ENCODE measurements around the gene E4F1.

The E4F1 gene

GRCh38 chr16:2223221-2223941, at the start of gene E4F1:
TSS of gene E4F1 (plus strand) at chr16:2223591. CDS start at chr16:2223614, 23 bp downstream.
- peak within 1 kb of the TSS; percentile 97 for H3K9ac ChIP-seq (ENCODE audit: insufficient read length)

GRCh38 chr16:2173916-2174315, 49.5 kb upstream of the E4F1 start:
- H3K27ac ChIP-seq = no peak overlapping the region
- DNase-seq (ENCODE audit: low read depth, low spot score) = no peak
- H3K36me3 ChIP-seq (ENCODE audit: insufficient read depth, low read length) = peaks cover 13% of the 10 kb centered on the region; the same call in 1 of the 2 replicates
- no peak overlapping the region for H3K4me3 ChIP-seq
- TF ChIP-seq EZH2 (IDR thresholded peaks at IDR 0.05) (no peak), FOXP2 (optimal IDR thresholded peaks at IDR 0.05; ENCODE audit: control extremely low read depth, extremely low read length, insufficient read depth) (no peak), POLR2AphosphoS5 (IDR thresholded peaks at IDR 0.05; ENCODE audit: borderline replicate concordance, low read depth, low read length) (no peak)
- no peak overlapping the region for H3K9ac ChIP-seq (ENCODE audit: insufficient read length)
- H3K9me3 ChIP-seq (ENCODE audit: low read depth, low read length) = no peaks in the 10 kb centered on the region

More at GRCh38 chr16:2223221-2223941, at the start of gene E4F1:
- H3K9me3 ChIP-seq (ENCODE audit: low read depth, low read length) = no peaks in the 10 kb centered on the region
- TF ChIP-seq FOXP2 (optimal IDR thresholded peaks at IDR 0.05; ENCODE audit: control extremely low read depth, extremely low read length, insufficient read depth) (peak; percentile 64), POLR2AphosphoS5 (IDR thresholded peaks at IDR 0.05; ENCODE audit: borderline replicate concordance, low read depth, low read length) (peak; percentile 95), EZH2 (IDR thresholded peaks at IDR 0.05) (no peak)
- no peaks in the 10 kb centered on the region; the same call in 1 of the 2 replicates for H3K36me3 ChIP-seq (ENCODE audit: insufficient read depth, low read length)
- H3K4me3 ChIP-seq = peak within 1 kb of the TSS; percentile 88
- peak; percentile 89 for DNase-seq (ENCODE audit: low read depth, low spot score)
- peak within 1 kb of the TSS; percentile 67 for H3K27ac ChIP-seq

- DNase-seq (ENCODE audit: low read depth, low spot score) = no peak
- Histone ChIP-seq H3K4me3 (no peak overlapping the region), H3K27ac (no peak overlapping the region), H3K36me3 (ENCODE audit: insufficient read depth, low read length) (peaks cover 13% of the 10 kb centered on the region; the same call in 1 of the 2 replicates), H3K9ac (ENCODE audit: insufficient read length) (no peak overlapping the region), H3K9me3 (ENCODE audit: low read depth, low read length) (no peaks in the 10 kb centered on the region)
- TF ChIP-seq FOXP2 (optimal IDR thresholded peaks at IDR 0.05; ENCODE audit: control extremely low read depth, extremely low read length, insufficient read depth) = no peak
- TF ChIP-seq POLR2AphosphoS5 (IDR thresholded peaks at IDR 0.05; ENCODE audit: borderline replicate concordance, low read depth, low read length) = no peak
- no peak for TF ChIP-seq EZH2 (IDR thresholded peaks at IDR 0.05)
Measured at GRCh38 chr16:2174396-2175131, 48.8 kb upstream of the E4F1 start.

GRCh38 chr16:2175454-2175853, 47.9 kb upstream of the E4F1 start:
- no peak overlapping the region for H3K27ac ChIP-seq
- no peaks in the 10 kb centered on the region for H3K9me3 ChIP-seq (ENCODE audit: low read depth, low read length)
- H3K4me3 ChIP-seq = no peak overlapping the region
- peaks cover 13% of the 10 kb centered on the region; the same call in 1 of the 2 replicates for H3K36me3 ChIP-seq (ENCODE audit: insufficient read depth, low read length)
- TF ChIP-seq POLR2AphosphoS5 (IDR thresholded peaks at IDR 0.05; ENCODE audit: borderline replicate concordance, low read depth, low read length) = no peak
- TF ChIP-seq EZH2 (IDR thresholded peaks at IDR 0.05) = no peak
- no peak for DNase-seq (ENCODE audit: low read depth, low spot score)
- no peak overlapping the region for H3K9ac ChIP-seq (ENCODE audit: insufficient read length)

- DNase-seq (ENCODE audit: low read depth, low spot score) = no peak
- H3K4me3 ChIP-seq = no peak overlapping the region
- H3K36me3 ChIP-seq (ENCODE audit: insufficient read depth, low read length) = peaks cover 13% of the 10 kb centered on the region; the same call in 1 of the 2 replicates
Measured at GRCh38 chr16:2176047-2176446, 47.3 kb upstream of the E4F1 start.

GRCh38 chr16:2177101-2177500, 46.3 kb upstream of the E4F1 start:
- Histone ChIP-seq H3K4me3 (no peak overlapping the region), H3K27ac (no peak overlapping the region), H3K9ac (ENCODE audit: insufficient read length) (no peak overlapping the region), H3K9me3 (ENCODE audit: low read depth, low read length) (no peaks in the 10 kb centered on the region), H3K36me3 (ENCODE audit: insufficient read depth, low read length) (peaks cover 13% of the 10 kb centered on the region; the same call in 1 of the 2 replicates)
- TF ChIP-seq FOXP2 (optimal IDR thresholded peaks at IDR 0.05; ENCODE audit: control extremely low read depth, extremely low read length, insufficient read depth) = no peak
- TF ChIP-seq EZH2 (IDR thresholded peaks at IDR 0.05) = no peak
- TF ChIP-seq POLR2AphosphoS5 (IDR thresholded peaks at IDR 0.05; ENCODE audit: borderline replicate concordance, low read depth, low read length) = no peak
- no peak for DNase-seq (ENCODE audit: low read depth, low spot score)

More at GRCh38 chr16:2176047-2176446, 47.3 kb upstream of the E4F1 start:
- Histone ChIP-seq H3K27ac (no peak overlapping the region), H3K9ac (ENCODE audit: insufficient read length) (no peak overlapping the region), H3K9me3 (ENCODE audit: low read depth, low read length) (no peaks in the 10 kb centered on the region)
- TF ChIP-seq EZH2 (IDR thresholded peaks at IDR 0.05) = no peak
- no peak for TF ChIP-seq POLR2AphosphoS5 (IDR thresholded peaks at IDR 0.05; ENCODE audit: borderline replicate concordance, low read depth, low read length)
- TF ChIP-seq FOXP2 (optimal IDR thresholded peaks at IDR 0.05; ENCODE audit: control extremely low read depth, extremely low read length, insufficient read depth) = no peak

- Histone ChIP-seq H3K9me3 (ENCODE audit: low read depth, low read length) (no peaks in the 10 kb centered on the region), H3K9ac (ENCODE audit: insufficient read length) (no peak overlapping the region), H3K36me3 (ENCODE audit: insufficient read depth, low read length) (peaks cover 13% of the 10 kb centered on the region; the same call in 1 of the 2 replicates), H3K27ac (no peak overlapping the region), H3K4me3 (no peak overlapping the region)
- TF ChIP-seq POLR2AphosphoS5 (IDR thresholded peaks at IDR 0.05; ENCODE audit: borderline replicate concordance, low read depth, low read length) = no peak
- TF ChIP-seq FOXP2 (optimal IDR thresholded peaks at IDR 0.05; ENCODE audit: control extremely low read depth, extremely low read length, insufficient read depth) = no peak
- TF ChIP-seq EZH2 (IDR thresholded peaks at IDR 0.05) = no peak
- DNase-seq (ENCODE audit: low read depth, low spot score) = no peak
Measured at GRCh38 chr16:2177561-2177960, 45.8 kb upstream of the E4F1 start.

All from SK-N-MC (cell line).